Measurements from ENCODE around the gene MRPL9. TPM values are rescaled to one million over a fixed set of nuclear protein-coding genes. Genes with fewer than 3 reads are reported as not detected.
"Not testable (repeated sequence)": the region's sequence is repeated elsewhere in the genome, so short reads cannot be mapped to it uniquely, and the experiment has no call there.

MRPL9 gene
- total RNA-seq, 1 donor from 2014 or later, result 166 TPM

GRCh38 chr1:151774256-151774922, 11.1 kb upstream of the MRPL9 start:
- no peak overlapping the region for H3K4me3 ChIP-seq (ENCODE audit: low read depth, low read length)
- no peak for TF ChIP-seq CTCF (conservative IDR thresholded peaks at IDR 0.05; ENCODE audit: low read depth, low read length)
- DNase-seq (ENCODE audit: low read depth), result no peak

GRCh38 chr1:151773702-151774101, 10.4 kb upstream of the MRPL9 start:
- H3K4me3 ChIP-seq (ENCODE audit: low read depth, low read length), result no peak overlapping the region
- DNase-seq (ENCODE audit: low read depth), result peak; percentile 84
- no peak for TF ChIP-seq CTCF (conservative IDR thresholded peaks at IDR 0.05; ENCODE audit: low read depth, low read length)

GRCh38 chr1:151769270-151769669, 6.0 kb upstream of the MRPL9 start:
- not testable (repeated sequence) for DNase-seq (ENCODE audit: low read depth); H3K4me3 ChIP-seq (ENCODE audit: low read depth, low read length)

GRCh38 chr1:151768351-151769066, 5.2 kb upstream of the MRPL9 start:
- not testable (repeated sequence) for H3K4me3 ChIP-seq (ENCODE audit: low read depth, low read length)

GRCh38 chr1:151763990-151764389, 694 bp upstream of the MRPL9 start:
- no peak for DNase-seq (ENCODE audit: low read depth)
- H3K4me3 ChIP-seq (ENCODE audit: low read depth, low read length), result peak overlapping the region; percentile 75
- no peak for TF ChIP-seq CTCF (conservative IDR thresholded peaks at IDR 0.05; ENCODE audit: low read depth, low read length)

More at GRCh38 chr1:151768351-151769066, 5.2 kb upstream of the MRPL9 start:
- DNase-seq (ENCODE audit: low read depth), result not testable (repeated sequence)

GRCh38 chr1:151760597-151761385, 2.5 kb downstream of the MRPL9 start:
- TF ChIP-seq CTCF (conservative IDR thresholded peaks at IDR 0.05; ENCODE audit: low read depth, low read length), result no peak
- DNase-seq (ENCODE audit: low read depth), result no peak

GRCh38 chr1:151759241-151759640, 4.1 kb downstream of the MRPL9 start:
- no peak for TF ChIP-seq CTCF (conservative IDR thresholded peaks at IDR 0.05; ENCODE audit: low read depth, low read length)
- DNase-seq (ENCODE audit: low read depth), result no peak
- H3K4me3 ChIP-seq (ENCODE audit: low read depth, low read length), result no peak overlapping the region

More at GRCh38 chr1:151760597-151761385, 2.5 kb downstream of the MRPL9 start:
- H3K4me3 ChIP-seq (ENCODE audit: low read depth, low read length), result no peak overlapping the region

Measured in epithelial cell of proximal tubule (primary cell).